SK-N-MC (cell line): ENCODE results near the gene SYCP3.

ENCODE experiments used
- EZH2 ChIP-seq: fragments of 200-600 bp; sonication (generic); IDR thresholded peaks from one replicate; pipeline ENCODE4 v1.6.1; 2017; ENCODE audit warnings: antibody characterized with exemption
- POLR2AphosphoS5 ChIP-seq: IDR thresholded peaks from 2 replicates; pipeline ENCODE4 v1.6.1; 2012; ENCODE audit warnings: mild to moderate bottlenecking, low read depth, low read length, borderline replicate concordance

DNA sequence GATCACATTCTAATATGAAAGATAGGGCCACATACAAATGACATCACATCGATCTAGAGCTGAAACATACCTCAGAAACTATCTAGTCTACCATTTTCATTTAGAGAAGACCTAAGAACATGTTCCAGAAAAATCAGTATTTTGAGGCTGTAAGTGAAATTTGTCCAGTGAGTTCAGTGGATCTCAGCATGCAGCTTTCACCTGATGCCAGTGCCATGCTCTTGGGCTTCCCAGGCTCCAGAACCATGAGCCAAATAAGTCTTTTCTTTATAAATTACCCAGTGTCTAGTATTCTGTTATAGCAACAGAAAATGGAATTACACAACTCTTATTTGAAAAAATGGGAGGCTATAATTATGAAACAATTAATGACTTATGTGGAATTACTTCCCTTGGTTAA is 32.9 kb downstream of the SYCP3 start:
- TF ChIP-seq EZH2 (no peak), POLR2AphosphoS5 (no peak)
